Thymus (tissue), 14 donors: ENCODE results near the gene KCNJ12. TPM values are rescaled to one million over a fixed set of nuclear protein-coding genes. Genes with fewer than 3 reads are reported as not detected.
"Not testable (repeated sequence)": the region's sequence is repeated elsewhere in the genome, so short reads cannot be mapped to it uniquely, and the experiment has no call there.

ENCODE experiments used
- DNase-seq, 9 donors: peaks; one replicate each; pipeline ENCODE4 v3.0.0-alpha.2; 2013; ENCODE audit warnings: low spot score in 9 of 9, low read depth in 6 of 9, missing footprints in 1 of 9
- H3K27ac ChIP-seq, 2 donors: one replicate each; pipeline ENCODE4 v1.5.1; 2013; ENCODE audit warnings: control low read depth in 1 of 2, low read depth in 1 of 2, low read length in 1 of 2, mild to moderate bottlenecking in 1 of 2, moderate library complexity in 1 of 2
- H3K27me3 ChIP-seq, 2 donors: one replicate each; pipeline ENCODE4 v1.5.1; 2013; ENCODE audit warnings: low read length in 1 of 2; ENCODE audit not compliant: control insufficient read depth in 2 of 2, insufficient read depth in 1 of 2
- H3K36me3 ChIP-seq, 2 donors: one replicate each; pipeline ENCODE4 v1.5.1; 2013; ENCODE audit warnings: low read length in 1 of 2, mild to moderate bottlenecking in 1 of 2, moderate library complexity in 1 of 2; ENCODE audit not compliant: control insufficient read depth in 2 of 2, insufficient read depth in 2 of 2
- H3K4me1 ChIP-seq, 2 donors: one replicate each; pipeline ENCODE4 v1.5.1; 2013; ENCODE audit warnings: low read length in 2 of 2; ENCODE audit not compliant: control insufficient read depth in 2 of 2, insufficient read depth in 2 of 2
- H3K4me3 ChIP-seq, 2 donors: one replicate each; pipeline ENCODE4 v1.5.1; 2013; ENCODE audit warnings: low read length in 2 of 2, control low read depth in 1 of 2, mild to moderate bottlenecking in 1 of 2
- H3K9me3 ChIP-seq, 2 donors: one replicate each; pipeline ENCODE4 v1.5.1; 2013; ENCODE audit warnings: low read length in 1 of 2, mild to moderate bottlenecking in 1 of 2; ENCODE audit not compliant: control insufficient read depth in 2 of 2, insufficient read depth in 1 of 2
- WGBS: extraction: QIAGEN DNeasy Blood & Tissue Kit; methylation state at CpG from one replicate; pipeline ENCODE4 v1.1.7; 2013; 5-methylcytosine and 5-hydroxymethylcytosine counted together
- long read RNA-seq, 10 donors: transcript quantifications; one replicate each; lab custom pipeline, GENCODE V29; 2026
- polyA plus RNA-seq: library from polyadenylated mRNA; stranded (reverse); fragments of 200-250 nt; gene quantifications from one replicate; pipeline ENCODE4 v1.2.3, GENCODE V29; 2013
- total RNA-seq: library from RNA; stranded (reverse); fragments of 120-200 nt; gene quantifications from one replicate; pipeline ENCODE4 v1.2.4, GENCODE V29; 2013
- donor health status: healthy.

Gene KCNJ12
- 0.85 TPM for total RNA-seq
- polyA plus RNA-seq, result 0.37 TPM
- long read RNA-seq, donor 1, result 0 reads
- long read RNA-seq, donor 2, result 0 reads
- long read RNA-seq, donor 3, result 0 reads
- long read RNA-seq, donor 4, result 0 reads
- long read RNA-seq, donor 5, result 0 reads
- long read RNA-seq, donor 6, result 0 reads
- long read RNA-seq, donor 7, result 0 reads
- long read RNA-seq, donor 8, result 0 reads
- long read RNA-seq, donor 9, result 0 reads
- long read RNA-seq, donor 10, full-length matches to known transcripts, result 1 of 1 reads
- long read RNA-seq, donor 10, partial matches to known transcripts, result 0 of 1 reads
- long read RNA-seq, donor 10, other reads (novel, unspliced or antisense), result 0 of 1 reads

- 5% methylated on average over 80 of the region's 82 CpGs for WGBS
- Histone ChIP-seq H3K27ac (no peak within 1 kb of the TSS), H3K36me3 (no peaks in the 10 kb centered on the region), H3K4me3 (peak within 1 kb of the TSS in 1 of 2 donors; percentile 10), H3K27me3 (peaks cover 45 to 62% of the 10 kb centered on the region in 2 donors), H3K4me1 (peaks cover 3 to 6% of the 10 kb centered on the region in 2 donors), H3K9me3 (no peaks in the 10 kb centered on the region)
- peak in 1 of 9 donors; percentile 31 for DNase-seq
Observed at GRCh38 chr17:21376081-21376758, at the start of gene KCNJ12. Gene KCNJ12, plus strand, starts transcription at chr17:21376357. Its CDS starts 38,986 bp downstream, at chr17:21415343.

DNA sequence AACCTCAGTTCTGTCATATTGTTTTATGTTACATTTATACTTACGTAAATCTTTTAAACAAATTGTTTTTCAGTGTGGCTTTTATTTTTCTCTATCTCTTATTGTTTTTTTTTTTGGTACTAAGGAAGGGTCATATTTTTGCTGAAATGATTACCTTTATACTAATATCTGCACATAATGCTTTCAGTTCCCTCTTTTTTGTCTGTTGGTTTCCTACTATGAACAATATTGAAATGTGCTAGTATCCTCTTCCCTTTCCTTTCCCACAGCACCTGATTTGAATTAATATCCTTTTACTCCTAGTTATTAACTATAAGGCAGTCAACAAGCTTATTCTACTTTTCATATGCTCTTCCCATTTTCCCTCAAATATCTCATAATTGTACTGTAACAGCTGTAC, 48.2 kb upstream of the KCNJ12 start:
- H3K27ac ChIP-seq, H3K9me3 ChIP-seq, H3K27me3 ChIP-seq, H3K36me3 ChIP-seq, H3K4me1 ChIP-seq, DNase-seq, H3K4me3 ChIP-seq: not testable (repeated sequence)
- WGBS, result 89% methylated on average over 1 of the region's 1 CpG

DNA sequence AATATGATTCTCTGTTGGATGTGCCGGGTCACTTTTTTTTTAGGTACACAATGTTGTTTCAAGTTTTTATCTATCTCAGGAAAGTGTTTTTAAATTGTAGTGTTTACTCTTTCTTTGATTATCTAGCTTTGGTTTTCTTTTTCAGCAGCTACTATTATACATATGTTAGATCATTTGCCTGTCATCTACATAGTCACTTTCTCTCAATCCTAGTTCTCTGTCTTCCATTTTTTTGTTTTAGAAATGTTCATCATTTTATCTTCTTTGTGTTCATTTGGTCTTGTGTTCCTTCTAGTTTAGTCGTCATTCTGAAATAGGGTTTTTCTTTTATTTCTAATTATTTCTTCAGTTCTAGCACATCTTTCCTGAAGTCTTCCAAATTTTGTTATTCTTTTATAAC, 47.4 kb upstream of the KCNJ12 start:
- 67% methylated on average over 2 of the region's 2 CpGs for WGBS
- not testable (repeated sequence) for DNase-seq, H3K36me3 ChIP-seq, H3K9me3 ChIP-seq, H3K27ac ChIP-seq, H3K4me3 ChIP-seq, H3K4me1 ChIP-seq, H3K27me3 ChIP-seq

DNA sequence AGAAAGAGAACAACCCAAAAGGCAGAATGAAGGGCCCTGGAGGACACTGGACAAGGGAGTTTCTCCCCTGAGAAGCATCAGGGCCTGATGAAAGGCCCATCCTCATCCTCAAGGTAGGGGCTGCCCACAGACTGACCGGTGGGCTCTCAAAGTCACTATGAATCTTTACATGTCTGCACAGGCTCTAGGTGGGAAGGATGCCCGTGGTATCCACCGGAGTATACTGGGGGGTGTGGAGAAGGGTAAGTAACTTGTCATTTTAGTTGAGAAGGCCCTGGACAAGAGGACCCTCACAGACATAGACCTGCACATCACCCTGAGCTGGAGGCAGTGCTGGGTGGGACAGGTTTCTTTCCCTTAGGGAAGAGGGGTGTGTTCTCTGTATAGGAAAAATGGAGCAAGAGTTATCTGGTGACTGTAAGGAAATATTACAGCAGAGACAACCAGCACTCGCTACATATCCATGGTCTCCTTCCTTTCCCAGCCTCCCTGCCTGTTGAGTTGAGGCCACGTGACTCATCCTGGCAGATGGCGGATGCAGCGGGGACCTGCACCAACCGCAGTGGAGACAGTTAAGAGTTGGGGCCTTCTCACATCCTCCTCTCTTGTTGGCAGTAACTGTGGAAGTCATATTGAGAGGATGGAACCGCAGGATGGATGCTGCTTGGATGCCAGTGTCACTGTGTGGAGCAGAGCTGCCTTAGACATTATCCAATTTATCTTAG, 45.6 kb upstream of the KCNJ12 start:
- H3K27me3 ChIP-seq, result no peaks in the 10 kb centered on the region
- no peak for DNase-seq
- 86% methylated on average over 9 of the region's 9 CpGs for WGBS
- H3K4me1 ChIP-seq, result no peaks in the 10 kb centered on the region
- no peak overlapping the region for H3K27ac ChIP-seq
- H3K4me3 ChIP-seq, result no peak overlapping the region
- H3K9me3 ChIP-seq, result no peaks in the 10 kb centered on the region
- no peaks in the 10 kb centered on the region for H3K36me3 ChIP-seq

DNA sequence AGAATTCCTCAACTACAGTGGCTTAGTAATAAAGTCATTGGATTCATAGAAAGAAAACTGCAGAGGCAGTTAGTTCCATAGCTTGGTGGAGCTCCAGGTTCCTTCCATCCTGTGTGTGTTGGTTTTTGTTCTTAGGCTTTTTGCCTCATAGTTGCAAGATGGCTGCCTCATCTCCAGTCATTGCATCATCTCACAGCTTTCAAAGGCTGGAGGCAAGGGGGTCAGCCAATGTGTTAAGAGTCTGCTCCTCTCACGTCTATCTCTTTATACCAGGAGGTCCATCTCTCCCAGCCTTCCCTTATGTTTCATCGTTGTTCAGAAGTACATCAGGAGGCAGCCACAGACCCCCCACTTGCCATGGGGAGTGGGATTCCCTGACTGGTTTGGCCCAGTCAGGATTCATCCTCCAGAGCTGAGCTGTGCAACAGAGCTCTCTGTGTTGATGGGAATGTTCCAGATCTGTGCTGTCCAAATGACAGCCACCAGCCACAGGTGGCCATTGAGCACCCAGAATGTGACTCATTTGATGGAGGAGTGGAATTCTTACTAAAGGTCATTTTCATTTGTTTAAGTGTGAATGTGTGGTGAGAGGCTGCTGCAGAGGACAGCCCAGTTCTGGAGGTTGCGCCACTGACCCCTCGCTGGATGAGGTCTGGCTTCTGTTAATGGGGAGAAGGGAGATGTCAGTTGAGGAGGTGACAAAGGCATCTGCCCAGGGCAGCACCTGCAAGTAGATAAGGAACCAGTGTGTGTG, 39.4 kb upstream of the KCNJ12 start:
- H3K27me3 ChIP-seq, H3K27ac ChIP-seq, H3K9me3 ChIP-seq, H3K4me3 ChIP-seq, H3K36me3 ChIP-seq, H3K4me1 ChIP-seq, DNase-seq: not testable (repeated sequence)
- 89% methylated on average over 4 of the region's 4 CpGs for WGBS

GRCh38 chr17:21337981-21338625, 38.1 kb upstream of the KCNJ12 start:
- H3K27ac ChIP-seq, H3K4me3 ChIP-seq, H3K27me3 ChIP-seq, H3K4me1 ChIP-seq, H3K9me3 ChIP-seq, DNase-seq, H3K36me3 ChIP-seq: not testable (repeated sequence)
- WGBS, result 78% methylated on average over 8 of the region's 8 CpGs

DNA sequence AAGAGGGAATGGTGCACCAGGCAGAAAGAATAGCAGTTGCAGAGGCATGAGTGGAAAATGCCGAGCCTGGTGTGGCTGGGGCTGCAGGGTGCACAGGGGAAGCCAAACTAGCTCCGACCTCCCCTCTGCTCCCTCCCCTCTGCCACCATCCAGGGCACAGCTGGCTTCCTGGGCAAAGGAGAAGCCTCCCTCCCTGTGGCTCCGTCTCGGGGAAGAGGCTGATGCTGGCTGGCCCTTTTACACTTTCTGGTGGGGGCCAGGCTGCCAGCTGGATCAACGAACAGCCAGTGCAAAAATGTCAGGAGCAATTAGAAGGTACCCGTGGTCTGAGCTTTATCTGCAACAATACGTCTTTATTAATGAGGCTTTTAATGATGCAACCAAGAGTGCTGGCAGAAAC, 37.1 kb upstream of the KCNJ12 start:
- Histone ChIP-seq H3K27ac (no peak overlapping the region), H3K36me3 (no peaks in the 10 kb centered on the region), H3K4me3 (no peak overlapping the region), H3K9me3 (peaks cover 0 to 7% of the 10 kb centered on the region in 2 donors), H3K27me3 (no peaks in the 10 kb centered on the region), H3K4me1 (no peaks in the 10 kb centered on the region)
- WGBS, result 51% methylated on average over 7 of the region's 7 CpGs
- no peak for DNase-seq

DNA sequence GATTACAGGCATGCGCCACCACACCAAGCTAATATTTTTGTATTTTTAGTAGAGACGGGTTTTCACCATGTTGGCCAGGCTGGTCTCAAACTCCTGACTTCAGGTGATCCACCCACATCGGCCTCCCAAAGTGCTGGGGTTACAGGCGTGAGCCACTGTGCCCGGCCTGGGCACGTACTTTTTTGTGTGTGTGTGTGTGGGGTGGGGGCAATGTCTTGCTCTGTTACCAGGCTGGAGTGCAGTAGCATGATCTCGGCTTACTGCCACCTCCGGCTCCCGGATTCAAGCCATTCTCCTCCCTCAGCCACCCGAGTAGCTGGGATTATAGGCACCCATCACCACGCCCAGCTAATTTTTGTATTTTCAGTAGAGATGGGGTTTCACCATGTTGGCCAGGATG, 36.6 kb upstream of the KCNJ12 start:
- H3K36me3 ChIP-seq, H3K27ac ChIP-seq, H3K4me1 ChIP-seq, H3K4me3 ChIP-seq, DNase-seq, H3K9me3 ChIP-seq, H3K27me3 ChIP-seq: not testable (repeated sequence)
- 91% methylated on average over 11 of the region's 11 CpGs for WGBS
